ENCODE measurements around the gene VAMP1. TPM values are rescaled to one million over a fixed set of nuclear protein-coding genes. Genes with fewer than 3 reads are reported as not detected.
"Not testable (repeated sequence)": the region's sequence is repeated elsewhere in the genome, so short reads cannot be mapped to it uniquely, and the experiment has no call there.

VAMP1 gene
- total and polyA plus RNA-seq, 4 donors, result 38.3 to 279 (median 232) TPM

DNA sequence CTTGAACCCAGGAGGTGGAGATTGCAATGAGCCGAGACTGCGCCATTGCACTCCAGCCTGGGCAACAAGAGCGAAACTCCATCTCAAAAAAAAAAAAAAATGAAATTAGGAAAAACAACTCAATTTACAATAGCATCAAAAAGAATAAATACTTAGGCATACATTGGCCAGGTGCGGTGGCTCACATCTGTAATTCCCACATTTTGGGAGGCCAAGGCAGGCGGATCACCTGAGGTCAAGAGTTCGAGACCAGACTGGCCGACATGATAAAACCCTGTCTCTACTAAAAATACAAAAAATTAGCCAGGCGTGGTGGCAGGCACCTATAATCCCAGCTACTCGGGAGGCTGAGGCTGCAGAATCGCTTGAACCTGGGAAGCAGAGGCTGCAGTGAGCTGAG, 42.7 kb downstream of the VAMP1 start:
- H3K27me3 ChIP-seq (ENCODE audit: control insufficient read depth, insufficient read depth, low read length); H3K9me3 ChIP-seq (ENCODE audit: control insufficient read depth, insufficient read depth, low read length); H3K27ac ChIP-seq (ENCODE audit: low read depth, low read length); H3K4me1 ChIP-seq (ENCODE audit: control insufficient read depth, insufficient read depth, low read length); H3K36me3 ChIP-seq (ENCODE audit: control insufficient read depth, insufficient read depth, low read length); DNase-seq (ENCODE audit: low read depth in 4 of 6, low spot score in 6 of 6); H3K4me3 ChIP-seq (ENCODE audit: low read depth, low read length): not testable (repeated sequence)
- 97% methylated on average over 9 of the region's 10 CpGs for WGBS (ENCODE audit: insufficient coverage)

DNA sequence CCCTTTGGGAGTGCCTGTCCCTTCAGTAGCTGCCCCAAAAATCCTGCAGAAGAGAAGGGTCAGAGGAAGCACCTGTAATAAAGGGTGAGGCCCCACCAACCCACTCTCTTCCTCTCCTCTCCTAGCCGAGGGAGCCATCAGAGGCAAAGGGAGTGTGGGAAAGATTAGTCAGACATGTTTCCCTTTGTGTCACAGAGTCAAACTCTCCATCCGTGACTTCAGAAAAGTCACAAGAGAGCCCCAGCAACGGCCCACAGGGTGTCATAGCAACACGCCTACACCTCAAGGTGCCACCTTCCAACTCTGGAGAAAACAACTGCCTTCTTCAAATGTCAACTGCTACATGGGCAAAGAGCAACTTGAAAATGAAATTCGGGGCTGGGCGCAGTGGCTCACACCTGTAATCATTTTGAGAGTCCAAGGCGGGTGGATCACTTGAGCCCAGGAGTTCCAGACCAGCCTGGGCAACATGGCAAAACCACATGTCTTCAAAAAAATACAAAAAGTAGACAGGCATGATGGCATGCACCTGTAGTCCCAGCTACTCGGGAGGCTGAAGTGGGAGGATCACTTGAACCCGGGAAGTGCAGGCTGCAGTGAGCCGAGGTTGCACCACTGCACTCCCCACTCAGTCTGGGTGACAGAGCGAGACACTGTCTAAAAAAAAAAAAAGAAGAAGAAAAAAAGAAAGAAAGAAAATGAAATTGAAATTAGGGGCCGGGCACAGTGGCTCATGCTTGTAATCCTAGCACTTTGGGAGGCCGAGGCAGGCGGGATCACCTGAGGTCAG, 43.4 kb downstream of the VAMP1 start:
- no peak overlapping the region for H3K27ac ChIP-seq (ENCODE audit: low read depth, low read length)
- DNase-seq (ENCODE audit: low read depth in 4 of 6, low spot score in 6 of 6), result no peak

DNA sequence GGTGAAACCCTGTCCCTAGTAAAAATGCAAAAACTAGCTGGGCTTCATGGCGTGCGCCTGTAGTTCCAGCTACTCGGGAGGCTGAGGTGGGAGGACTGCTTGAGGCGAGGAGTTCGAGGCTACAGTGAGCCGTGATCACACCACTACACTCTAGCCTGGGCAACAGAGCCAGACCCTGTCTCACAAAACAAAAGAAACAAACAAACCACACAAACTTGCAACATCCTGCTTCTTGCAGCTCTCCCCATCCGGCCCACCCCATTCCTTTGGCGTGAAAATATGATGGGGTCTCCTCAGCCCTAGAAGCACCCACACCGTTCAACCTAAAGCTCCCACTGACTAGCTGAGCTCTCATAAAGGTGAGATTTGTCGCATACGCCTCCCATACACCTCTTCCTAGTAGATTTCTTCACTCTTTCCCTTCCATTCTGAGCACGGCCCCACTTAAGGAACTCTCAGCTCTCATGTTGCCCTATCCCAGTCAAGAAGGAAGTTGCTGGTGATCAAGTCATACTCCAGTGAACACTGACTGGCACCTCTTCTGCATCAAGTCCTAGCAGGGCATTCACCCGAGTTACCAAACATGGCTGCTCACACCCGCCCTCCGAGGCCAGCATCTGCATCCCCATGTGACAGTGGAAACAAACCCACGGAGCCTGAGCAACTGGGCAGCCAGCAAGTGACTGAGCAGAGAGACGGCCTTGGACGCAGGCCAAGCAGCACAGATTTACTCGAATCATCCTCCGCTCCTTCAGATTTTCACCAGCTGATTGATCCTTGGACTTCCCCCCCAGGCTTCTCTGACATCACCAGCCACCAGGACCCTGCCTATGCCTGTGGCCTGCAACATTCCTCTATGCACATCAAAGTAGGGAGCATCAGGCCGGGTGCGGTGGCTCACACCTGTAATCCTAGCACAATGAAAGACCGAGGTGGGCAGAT, 44.6 kb downstream of the VAMP1 start:
- H3K27ac ChIP-seq (ENCODE audit: low read depth, low read length), result no peak overlapping the region
- H3K9me3 ChIP-seq (ENCODE audit: control insufficient read depth, insufficient read depth, low read length), result no peaks in the 10 kb centered on the region
- H3K27me3 ChIP-seq (ENCODE audit: control insufficient read depth, insufficient read depth, low read length), result no peaks in the 10 kb centered on the region
- H3K36me3 ChIP-seq (ENCODE audit: control insufficient read depth, insufficient read depth, low read length), result no peaks in the 10 kb centered on the region
- H3K4me3 ChIP-seq (ENCODE audit: low read depth, low read length), result no peak overlapping the region
- 80% methylated on average over 21 of the region's 23 CpGs for WGBS (ENCODE audit: insufficient coverage)
- H3K4me1 ChIP-seq (ENCODE audit: control insufficient read depth, insufficient read depth, low read length), result peaks cover 3% of the 10 kb centered on the region
- DNase-seq (ENCODE audit: low read depth in 4 of 6, low spot score in 6 of 6), result no peak

More for the DNA sequence above, 43.4 kb downstream of the VAMP1 start:
- H3K4me1 ChIP-seq (ENCODE audit: control insufficient read depth, insufficient read depth, low read length), result peaks cover 3% of the 10 kb centered on the region
- H3K27me3 ChIP-seq (ENCODE audit: control insufficient read depth, insufficient read depth, low read length), result no peaks in the 10 kb centered on the region
- no peaks in the 10 kb centered on the region for H3K9me3 ChIP-seq (ENCODE audit: control insufficient read depth, insufficient read depth, low read length)
- WGBS (ENCODE audit: insufficient coverage), result 91% methylated on average over 12 of the region's 14 CpGs
- H3K4me3 ChIP-seq (ENCODE audit: low read depth, low read length), result no peak overlapping the region
- H3K36me3 ChIP-seq (ENCODE audit: control insufficient read depth, insufficient read depth, low read length), result no peaks in the 10 kb centered on the region

DNA sequence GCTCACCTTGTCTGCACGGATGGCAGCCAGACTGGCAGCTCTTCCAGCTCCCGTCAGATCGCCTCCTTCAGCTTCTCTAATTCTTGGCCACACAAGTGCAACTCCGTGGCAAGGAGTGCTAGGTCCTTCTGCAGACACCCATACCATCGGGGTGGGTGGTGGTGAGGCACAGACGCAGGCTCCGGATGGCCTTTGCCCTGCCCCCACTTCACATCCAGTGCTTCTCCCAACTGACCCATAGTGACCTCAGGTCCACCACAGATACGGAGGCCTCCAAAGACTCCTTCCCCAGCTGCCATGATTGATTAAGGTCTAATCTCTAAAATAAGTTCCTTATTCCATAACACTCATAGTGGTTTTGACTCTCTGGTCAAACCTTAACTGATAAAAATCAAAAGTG, 45.6 kb downstream of the VAMP1 start:
- no peaks in the 10 kb centered on the region for H3K9me3 ChIP-seq (ENCODE audit: control insufficient read depth, insufficient read depth, low read length)
- H3K36me3 ChIP-seq (ENCODE audit: control insufficient read depth, insufficient read depth, low read length), result no peaks in the 10 kb centered on the region
- WGBS (ENCODE audit: insufficient coverage), result 81% methylated on average over 6 of the region's 8 CpGs
- no peak overlapping the region for H3K27ac ChIP-seq (ENCODE audit: low read depth, low read length)
- no peak overlapping the region for H3K4me3 ChIP-seq (ENCODE audit: low read depth, low read length)
- peaks cover 3% of the 10 kb centered on the region for H3K4me1 ChIP-seq (ENCODE audit: control insufficient read depth, insufficient read depth, low read length)
- no peak for DNase-seq (ENCODE audit: low read depth in 4 of 6, low spot score in 6 of 6)
- H3K27me3 ChIP-seq (ENCODE audit: control insufficient read depth, insufficient read depth, low read length), result no peaks in the 10 kb centered on the region

DNA sequence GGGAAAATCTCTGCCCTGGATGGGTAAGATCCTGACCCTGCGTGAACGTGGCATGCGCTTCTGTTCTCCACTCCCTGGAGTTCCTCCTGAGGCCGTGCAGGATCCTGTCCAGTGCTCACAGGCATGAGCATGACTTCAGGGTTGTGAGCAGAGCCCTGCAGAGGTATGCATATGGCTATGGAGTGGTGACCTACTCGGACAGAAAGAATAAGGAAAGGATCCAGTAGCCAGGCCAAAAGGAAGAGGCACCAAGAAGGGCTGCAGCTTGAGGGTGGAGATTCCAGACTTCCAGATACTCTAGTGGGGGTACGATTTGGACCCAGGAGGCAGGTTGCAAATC, 46.5 kb downstream of the VAMP1 start:
- Histone ChIP-seq H3K4me3 (ENCODE audit: low read depth, low read length) (no peak overlapping the region), H3K27me3 (ENCODE audit: control insufficient read depth, insufficient read depth, low read length) (no peaks in the 10 kb centered on the region), H3K4me1 (ENCODE audit: control insufficient read depth, insufficient read depth, low read length) (peaks cover 3% of the 10 kb centered on the region), H3K36me3 (ENCODE audit: control insufficient read depth, insufficient read depth, low read length) (no peaks in the 10 kb centered on the region), H3K9me3 (ENCODE audit: control insufficient read depth, insufficient read depth, low read length) (no peaks in the 10 kb centered on the region), H3K27ac (ENCODE audit: low read depth, low read length) (no peak overlapping the region)
- DNase-seq (ENCODE audit: low read depth in 4 of 6, low spot score in 6 of 6), result no peak
- 67% methylated on average over 5 of the region's 6 CpGs for WGBS (ENCODE audit: insufficient coverage)

DNA sequence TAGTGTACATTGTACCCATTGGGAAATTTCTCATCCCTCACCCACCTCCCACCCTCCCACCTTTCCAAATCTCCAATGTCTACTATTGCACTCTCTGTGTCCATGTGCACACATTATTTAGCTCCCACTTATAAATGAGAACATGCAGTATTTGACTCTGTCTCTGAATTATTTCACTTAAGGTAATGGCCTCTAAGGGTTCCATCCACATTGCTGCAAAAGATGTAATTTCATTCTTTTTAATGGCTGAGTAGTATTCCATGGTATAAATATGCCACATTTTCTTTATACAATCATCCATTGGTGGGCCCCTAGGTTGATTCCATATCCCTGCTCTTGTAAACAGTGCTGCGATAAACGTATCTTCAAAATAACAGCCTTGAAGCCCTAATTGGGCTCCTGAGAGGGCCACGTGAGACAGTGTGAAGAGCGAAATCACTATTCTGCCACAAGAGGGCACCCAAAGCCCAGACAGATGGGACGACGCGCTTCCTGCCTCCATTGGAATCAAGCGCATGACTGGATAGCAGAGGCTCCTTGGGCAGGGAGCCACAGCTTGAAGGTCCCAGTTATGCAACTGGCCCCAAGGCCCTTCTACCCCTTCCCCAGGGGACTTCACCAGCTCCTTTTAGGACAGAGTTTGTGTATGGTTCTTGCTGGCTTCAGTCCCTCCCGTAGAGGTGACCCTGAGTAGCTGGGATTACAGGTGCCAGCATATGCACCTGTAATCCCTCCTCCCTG, 47.0 kb downstream of the VAMP1 start:
- peak; percentile 46 to 93 (median 74) for DNase-seq (ENCODE audit: low read depth in 4 of 6, low spot score in 6 of 6)
- Histone ChIP-seq H3K9me3 (ENCODE audit: control insufficient read depth, insufficient read depth, low read length) (no peaks in the 10 kb centered on the region), H3K27me3 (ENCODE audit: control insufficient read depth, insufficient read depth, low read length) (no peaks in the 10 kb centered on the region), H3K36me3 (ENCODE audit: control insufficient read depth, insufficient read depth, low read length) (no peaks in the 10 kb centered on the region), H3K4me1 (ENCODE audit: control insufficient read depth, insufficient read depth, low read length) (peaks cover 3% of the 10 kb centered on the region), H3K4me3 (ENCODE audit: low read depth, low read length) (no peak overlapping the region), H3K27ac (ENCODE audit: low read depth, low read length) (no peak overlapping the region)
- 11% methylated on average over 9 of the region's 9 CpGs for WGBS (ENCODE audit: insufficient coverage)

DNA sequence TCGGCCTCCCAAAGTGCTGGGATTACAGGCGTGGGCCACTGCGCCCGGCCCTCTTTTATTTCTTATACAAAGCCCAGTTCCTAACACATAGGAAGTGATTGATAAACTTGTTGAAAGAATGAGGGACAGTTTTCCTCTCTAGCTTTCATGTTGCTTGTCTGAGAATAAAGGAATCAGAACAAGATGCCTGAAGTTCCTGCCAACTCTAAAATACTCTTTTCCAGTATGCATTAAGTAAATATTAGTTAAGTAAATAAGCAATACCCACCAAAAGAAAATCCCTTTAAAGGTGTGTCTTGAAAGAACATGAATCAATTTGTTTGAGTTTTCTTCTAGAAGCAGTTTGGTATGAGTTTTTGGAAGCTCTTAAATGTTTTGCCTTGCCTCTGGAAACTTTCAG, 50.1 kb downstream of the VAMP1 start:
- no peaks in the 10 kb centered on the region for H3K9me3 ChIP-seq (ENCODE audit: control insufficient read depth, insufficient read depth, low read length)
- DNase-seq (ENCODE audit: low read depth in 4 of 6, low spot score in 6 of 6), result no peak
- no peak overlapping the region for H3K4me3 ChIP-seq (ENCODE audit: low read depth, low read length)
- no peaks in the 10 kb centered on the region for H3K4me1 ChIP-seq (ENCODE audit: control insufficient read depth, insufficient read depth, low read length)
- no CpG with 5 or more reads among the region's 4 CpGs for WGBS (ENCODE audit: insufficient coverage)
- no peaks in the 10 kb centered on the region for H3K27me3 ChIP-seq (ENCODE audit: control insufficient read depth, insufficient read depth, low read length)
- no peaks in the 10 kb centered on the region for H3K36me3 ChIP-seq (ENCODE audit: control insufficient read depth, insufficient read depth, low read length)
- H3K27ac ChIP-seq (ENCODE audit: low read depth, low read length), result no peak overlapping the region

DNA sequence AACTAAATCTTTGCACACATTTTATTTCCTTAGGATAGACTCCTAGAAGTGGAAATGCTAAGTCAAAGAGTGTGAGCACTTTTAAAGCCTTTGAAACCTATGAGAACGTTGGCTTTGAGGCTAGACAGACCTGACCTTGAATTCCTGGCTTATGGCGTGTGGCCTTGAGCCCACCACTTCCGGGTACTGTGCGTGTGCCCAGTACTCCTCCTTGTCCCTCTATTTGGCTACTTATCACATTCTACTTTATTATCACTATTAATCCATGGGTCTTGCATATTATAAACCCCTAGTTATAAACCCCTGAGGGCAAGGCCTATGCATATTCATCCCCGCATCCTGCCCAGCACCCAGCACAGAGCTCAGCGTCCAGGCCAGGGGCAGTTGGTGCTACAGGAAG, 51.7 kb downstream of the VAMP1 start:
- Histone ChIP-seq H3K27me3 (ENCODE audit: control insufficient read depth, insufficient read depth, low read length) (no peaks in the 10 kb centered on the region), H3K9me3 (ENCODE audit: control insufficient read depth, insufficient read depth, low read length) (no peaks in the 10 kb centered on the region), H3K4me1 (ENCODE audit: control insufficient read depth, insufficient read depth, low read length) (no peaks in the 10 kb centered on the region), H3K27ac (ENCODE audit: low read depth, low read length) (no peak overlapping the region), H3K4me3 (ENCODE audit: low read depth, low read length) (no peak overlapping the region), H3K36me3 (ENCODE audit: control insufficient read depth, insufficient read depth, low read length) (no peaks in the 10 kb centered on the region)
- no peak for DNase-seq (ENCODE audit: low read depth in 4 of 6, low spot score in 6 of 6)
- WGBS (ENCODE audit: insufficient coverage), result 89% methylated on average over 6 of the region's 6 CpGs

DNA sequence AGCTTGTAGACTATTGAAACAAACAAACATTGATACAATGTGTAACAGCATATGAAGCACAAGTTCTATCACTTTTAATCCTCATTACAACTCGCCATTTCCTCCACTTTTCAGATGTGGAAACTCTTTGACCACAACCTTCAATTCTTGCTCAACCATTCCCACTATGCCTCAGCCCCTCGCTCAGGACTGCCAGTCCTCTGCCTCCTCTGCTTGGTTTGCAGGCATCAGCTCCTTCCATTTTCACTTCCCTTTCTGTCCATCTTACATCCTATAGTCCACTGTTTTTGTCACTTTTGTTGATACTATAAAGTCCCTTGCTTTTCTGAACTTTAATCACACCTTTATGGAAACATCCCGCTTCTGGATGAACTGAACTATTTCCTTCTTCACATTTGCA, 53.9 kb downstream of the VAMP1 start:
- H3K4me1 ChIP-seq (ENCODE audit: control insufficient read depth, insufficient read depth, low read length), result no peaks in the 10 kb centered on the region
- no peaks in the 10 kb centered on the region for H3K36me3 ChIP-seq (ENCODE audit: control insufficient read depth, insufficient read depth, low read length)
- H3K9me3 ChIP-seq (ENCODE audit: control insufficient read depth, insufficient read depth, low read length), result no peaks in the 10 kb centered on the region
- H3K27ac ChIP-seq (ENCODE audit: low read depth, low read length), result no peak overlapping the region
- H3K27me3 ChIP-seq (ENCODE audit: control insufficient read depth, insufficient read depth, low read length), result no peaks in the 10 kb centered on the region
- no peak overlapping the region for H3K4me3 ChIP-seq (ENCODE audit: low read depth, low read length)
- WGBS (ENCODE audit: insufficient coverage), result 94% methylated on average over 3 of the region's 3 CpGs
- no peak for DNase-seq (ENCODE audit: low read depth in 4 of 6, low spot score in 6 of 6)
